ENCODE results near the gene PDIK1L. TPM values are rescaled to one million over a fixed set of nuclear protein-coding genes. Genes with fewer than 3 reads are reported as not detected.

The PDIK1L gene
- total RNA-seq (2014; rRNA removed; shearing (Covaris generic)) = 3.9 and 4.3 TPM in 2 replicates

DNA sequence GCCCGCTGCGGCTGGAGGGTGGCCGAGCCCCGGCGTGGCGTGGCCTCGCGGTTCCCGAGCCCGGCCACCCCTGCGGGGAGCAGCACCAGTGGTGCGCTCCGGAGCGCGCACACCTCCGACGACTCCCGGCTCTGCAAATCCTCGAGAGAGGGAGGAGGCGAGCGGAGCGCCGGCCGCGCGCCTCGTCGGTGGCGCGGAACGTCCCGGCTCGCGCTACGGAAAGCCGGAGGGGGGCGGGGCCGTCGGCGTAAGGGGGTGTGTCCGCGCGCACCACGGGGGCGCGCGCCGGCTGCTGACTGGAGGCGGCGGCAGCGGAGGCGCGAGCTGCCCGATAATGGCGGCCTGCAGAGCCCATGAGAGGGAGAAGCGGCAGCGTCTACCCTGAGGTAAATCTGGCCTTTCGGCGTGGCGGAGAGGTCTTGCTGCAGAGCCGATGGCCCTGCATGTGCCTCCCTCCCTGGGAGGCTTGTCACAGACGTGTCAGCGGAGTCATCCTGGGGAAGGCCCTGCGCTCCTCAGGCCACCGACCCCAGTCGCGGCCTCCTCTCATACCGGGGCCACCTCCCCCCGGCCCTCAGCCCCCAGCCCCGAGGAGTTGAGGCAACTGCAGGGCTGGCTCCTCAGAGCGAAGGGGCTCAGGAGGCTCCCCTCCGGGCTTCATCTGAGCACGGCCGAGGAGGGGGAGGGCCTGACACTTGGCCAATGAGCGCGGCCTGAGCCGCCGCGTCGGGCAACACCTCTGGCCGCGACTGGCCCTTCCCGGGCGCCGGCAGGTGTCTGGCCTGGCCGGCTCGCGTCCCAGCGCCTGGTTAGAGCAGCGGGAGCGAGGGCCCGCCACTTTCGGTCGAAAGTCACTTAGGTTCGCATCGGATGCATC, at the start of gene PDIK1L:
Gene PDIK1L, plus strand, starts transcription at position 295 of the 877 bp plus-strand sequence. CDS start 2,485 bp downstream, outside the sequence.
- peak; percentile 93 for DNase-seq (ENCODE audit: low spot score)

- DNase-seq (ENCODE audit: low spot score) = no peak
Observed at GRCh38 chr1:26064553-26064952, 47.1 kb upstream of the PDIK1L start.

DNA sequence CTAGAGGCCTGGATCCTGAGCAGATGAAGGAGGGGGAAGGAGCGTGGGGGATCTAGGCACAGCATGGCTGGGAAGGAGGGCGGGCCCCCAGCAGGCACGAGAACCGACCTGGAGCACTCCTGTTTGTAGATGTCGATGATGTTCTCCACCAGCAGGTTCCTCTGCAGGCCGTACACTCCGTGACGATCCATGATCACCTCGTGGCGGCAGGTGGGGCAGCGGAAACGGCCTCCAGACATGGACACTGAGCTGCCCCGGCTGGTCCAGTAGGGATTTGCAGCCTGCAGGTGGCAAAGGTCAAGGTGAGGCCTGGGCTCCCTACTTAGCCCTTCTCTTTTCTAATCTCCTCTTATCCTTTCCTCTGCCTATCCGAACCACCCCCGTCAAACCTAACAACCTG, 45.5 kb upstream of the PDIK1L start:
- DNase-seq (ENCODE audit: low spot score) = no peak

- DNase-seq (ENCODE audit: low spot score) = no peak
Observed at GRCh38 chr1:26066857-26067256, 44.8 kb upstream of the PDIK1L start.

GRCh38 chr1:26067432-26067911, 44.2 kb upstream of the PDIK1L start, which contains the start of gene TRIM63:
Gene TRIM63, minus strand, starts transcription at chr1:26067630. Its CDS starts 136 bp downstream, at chr1:26067494.
- DNase-seq (ENCODE audit: low spot score) = no peak

DNA sequence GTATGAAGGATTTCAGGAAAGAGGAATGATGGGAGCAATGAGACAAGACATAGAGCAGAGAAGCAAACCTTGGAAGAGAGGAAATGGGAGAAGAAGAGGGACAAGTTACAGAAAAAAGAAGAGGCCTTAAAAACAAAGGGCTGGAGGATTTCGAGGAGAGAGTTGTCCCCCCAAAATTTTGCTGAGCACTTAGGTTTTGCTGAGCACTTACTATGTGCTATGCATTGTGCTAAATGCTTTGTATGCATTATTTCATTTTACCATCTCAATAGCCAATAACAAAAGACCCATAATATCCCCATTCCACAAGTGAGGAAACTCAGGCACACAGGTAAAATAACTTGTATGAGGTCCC, 41.7 kb upstream of the PDIK1L start:
- DNase-seq (ENCODE audit: low spot score) = no peak

DNA sequence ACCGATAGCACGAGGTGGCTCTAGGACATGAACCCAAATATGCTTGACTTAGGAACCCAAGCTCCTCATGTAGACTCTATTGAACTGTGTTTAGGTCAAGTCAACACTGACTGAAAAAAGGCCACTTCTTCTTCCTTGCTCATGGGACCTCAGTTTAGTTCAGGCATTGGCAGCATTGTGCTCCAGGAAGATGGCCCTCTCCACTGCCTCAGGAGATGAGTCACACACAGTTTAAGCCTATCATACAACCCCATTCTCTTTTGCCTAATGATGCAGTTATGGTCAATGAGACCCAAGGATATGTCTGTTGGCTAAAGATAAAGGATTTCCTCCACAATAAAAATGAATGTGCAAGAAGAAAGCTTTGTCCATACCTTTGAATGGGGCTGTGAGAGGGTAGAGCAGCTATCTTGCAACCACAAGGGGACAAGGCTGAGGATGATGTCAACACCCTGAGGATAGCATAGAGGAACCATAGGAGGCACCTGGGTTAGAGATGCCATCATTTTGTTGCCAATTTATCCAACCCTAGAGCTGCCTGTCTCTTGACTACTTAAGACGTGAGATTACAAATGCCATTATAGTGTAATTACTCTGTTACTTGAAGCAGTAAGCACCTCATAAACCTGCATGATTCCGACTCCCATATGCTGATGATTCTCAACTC, 41.2 kb upstream of the PDIK1L start:
- no peak for DNase-seq (ENCODE audit: low spot score)

- no peak for DNase-seq (ENCODE audit: low spot score)
Observed at GRCh38 chr1:26070963-26071342, 40.7 kb upstream of the PDIK1L start.

GRCh38 chr1:26072305-26072704, 39.3 kb upstream of the PDIK1L start:
- no peak for DNase-seq (ENCODE audit: low spot score)

- peak; percentile 40 for DNase-seq (ENCODE audit: low spot score)
Observed at GRCh38 chr1:26075421-26076144, 36.0 kb upstream of the PDIK1L start.

GRCh38 chr1:26077524-26077923, 34.1 kb upstream of the PDIK1L start:
- DNase-seq (ENCODE audit: low spot score) = no peak

DNA sequence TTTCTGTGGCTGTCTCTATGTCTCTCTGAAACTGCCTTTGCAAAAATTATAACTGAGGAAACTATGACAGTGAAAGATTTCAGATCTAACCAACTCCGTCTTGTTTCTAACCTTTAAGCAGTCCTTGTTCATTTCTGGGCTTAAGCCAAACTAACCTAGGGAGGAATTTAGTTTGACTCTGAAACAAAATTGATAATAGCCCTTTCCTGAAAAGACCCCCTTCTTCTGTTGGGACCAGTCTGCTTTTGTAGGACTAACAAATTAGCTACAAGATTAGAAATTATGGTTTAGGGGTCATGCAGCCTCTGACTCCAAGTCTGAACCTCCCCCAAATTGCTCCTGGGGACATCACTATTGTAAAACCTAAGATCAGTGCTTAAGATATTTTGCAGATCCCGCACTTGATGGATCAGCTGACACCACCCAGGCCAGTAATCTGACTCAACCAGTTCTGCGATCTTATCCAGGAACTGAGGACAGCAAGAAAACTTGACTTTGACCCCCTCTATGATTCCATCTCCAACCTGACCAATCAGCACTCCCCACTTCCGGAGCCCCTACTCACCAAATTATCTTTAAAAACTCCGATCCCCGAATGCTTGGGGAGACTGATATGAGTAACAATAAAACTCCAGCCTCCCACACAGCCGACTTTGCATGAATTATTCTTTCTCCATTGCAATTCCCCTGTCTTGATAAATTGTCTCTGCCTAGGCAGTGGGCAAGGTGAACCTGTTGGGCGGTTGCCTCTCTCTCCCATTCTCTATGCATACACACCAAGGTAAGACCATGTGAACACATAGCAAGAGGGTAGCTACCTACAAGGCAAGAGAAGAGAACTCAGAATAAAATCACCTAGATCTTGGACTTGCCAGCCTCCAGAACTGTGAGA, 33.1 kb upstream of the PDIK1L start:
- peak; percentile 93 for DNase-seq (ENCODE audit: low spot score)

- no peak for DNase-seq (ENCODE audit: low spot score)
Observed at GRCh38 chr1:26079178-26079563, 32.5 kb upstream of the PDIK1L start.

DNA sequence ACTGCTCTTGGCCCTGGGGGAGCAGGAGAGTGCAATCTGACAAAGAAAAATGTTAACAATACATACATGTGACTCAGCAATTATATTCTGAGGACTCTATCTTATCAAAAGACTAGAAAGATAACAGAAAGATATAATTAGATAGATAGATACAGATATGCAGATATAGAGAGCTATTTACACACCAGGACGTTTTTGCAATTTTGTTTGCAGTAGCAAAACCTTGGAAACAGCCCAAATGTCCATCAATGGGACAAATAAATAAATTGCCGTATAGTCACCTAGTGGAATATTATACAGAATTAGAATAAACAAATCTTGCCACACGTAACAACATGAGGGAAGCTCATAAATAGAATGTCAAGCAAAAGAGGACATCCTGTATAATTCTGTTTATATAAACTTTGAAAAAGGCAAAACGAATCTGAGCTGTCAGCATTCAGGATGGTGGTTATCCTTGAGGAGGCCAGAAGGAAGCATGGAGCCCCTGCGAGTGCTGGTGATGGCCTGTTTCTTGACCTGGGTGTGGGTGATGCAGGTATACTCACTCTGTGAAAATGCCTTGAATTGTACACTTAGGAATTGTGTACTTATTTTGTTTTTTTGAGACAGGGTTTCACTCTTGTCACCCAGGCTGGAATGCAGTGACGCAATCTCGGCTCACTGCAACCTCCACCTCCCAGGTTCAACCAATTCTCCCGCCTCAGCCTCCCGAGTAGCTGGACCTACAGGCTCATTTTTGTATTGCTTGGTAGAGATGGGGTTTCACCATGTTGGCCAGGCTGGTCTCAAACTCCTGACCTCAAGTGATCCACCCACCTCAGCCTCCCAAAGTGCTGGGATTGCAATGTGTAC, 31.4 kb upstream of the PDIK1L start:
- no peak for DNase-seq (ENCODE audit: low spot score)

- no peak for DNase-seq (ENCODE audit: low spot score)
Observed at GRCh38 chr1:26081267-26082019, 30.2 kb upstream of the PDIK1L start.

DNA sequence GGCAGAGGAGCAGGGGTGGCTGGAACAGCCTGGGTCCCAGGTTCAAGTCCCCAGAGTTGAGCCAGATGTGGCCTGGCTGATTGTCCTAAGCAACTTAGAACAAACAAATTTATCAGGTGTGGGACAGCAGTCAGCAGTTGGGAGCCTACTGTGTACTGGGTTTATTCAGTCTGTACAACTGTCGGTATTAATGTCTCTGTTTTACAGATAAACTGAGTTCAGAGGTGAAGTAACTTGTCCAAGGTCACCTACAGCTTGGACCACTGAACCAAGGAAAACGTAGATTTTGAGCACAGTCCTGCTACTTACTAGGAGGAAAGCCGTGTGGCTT, 29.6 kb upstream of the PDIK1L start:
- DNase-seq (ENCODE audit: low spot score) = no peak

DNA sequence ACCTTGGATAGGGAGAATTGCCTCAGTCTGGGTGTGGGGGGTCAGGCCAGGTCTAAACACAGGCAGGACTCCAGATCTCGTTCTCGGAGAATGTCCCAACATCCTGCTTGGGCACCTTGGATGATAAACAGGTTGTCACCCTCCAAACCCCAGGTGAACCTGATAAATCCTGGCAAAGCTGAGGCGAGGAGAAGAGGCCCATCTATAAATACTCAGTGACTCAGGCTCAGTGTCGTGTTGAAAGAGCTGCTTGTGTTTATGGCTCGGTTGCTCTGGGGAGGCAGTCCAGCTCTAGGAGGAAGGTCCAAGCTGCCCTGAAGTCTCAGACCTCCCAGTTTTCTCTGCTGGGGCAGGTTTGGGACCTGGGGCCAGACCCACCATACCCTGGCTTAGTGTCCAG, 28.4 kb upstream of the PDIK1L start:
- no peak for DNase-seq (ENCODE audit: low spot score)

GRCh38 chr1:26084091-26084561, 27.5 kb upstream of the PDIK1L start:
- no peak for DNase-seq (ENCODE audit: low spot score)

DNA sequence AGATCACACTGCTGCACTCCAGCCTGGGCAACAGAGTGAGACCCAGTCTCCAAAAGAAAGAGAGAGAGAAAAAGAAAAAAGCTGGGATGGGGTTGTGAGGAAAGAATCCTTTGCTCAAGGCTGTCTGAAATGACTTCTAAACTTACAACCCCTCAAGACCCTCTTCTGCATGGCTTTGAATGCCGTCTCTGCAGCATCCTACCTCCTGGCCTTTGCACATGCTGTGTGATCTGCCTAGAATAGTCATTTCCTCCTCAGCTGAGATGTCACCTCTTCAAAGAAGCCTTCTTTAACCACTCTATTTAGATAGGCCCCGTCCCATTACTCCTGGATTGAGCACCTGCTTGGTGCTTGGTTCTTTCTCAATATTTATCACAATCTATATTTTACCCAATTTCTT, 26.8 kb upstream of the PDIK1L start:
- no peak for DNase-seq (ENCODE audit: low spot score)

All from HT-29 (cell line).